Uterus (tissue), 2 donors: ENCODE data around the gene RAD9A.

Source experiments
- CTCF ChIP-seq, 4 experiments: fragments of 200-600 bp in 2 of 4; fragments of 450-650 bp in 2 of 4; sonication (generic) in 2 of 4; IDR thresholded peaks; one replicate each; pipeline ENCODE4 v1.5.1; 2016 to 2019; ENCODE audit warnings: antibody characterized with exemption in 4 of 4, mild to moderate bottlenecking in 2 of 4, moderate library complexity in 1 of 4
- POLR2A ChIP-seq, 2 donors: fragments of 450-650 bp; IDR thresholded peaks; one replicate each; pipeline ENCODE4 v1.6.1; 2016; ENCODE audit warnings: antibody characterized with exemption in 2 of 2, mild to moderate bottlenecking in 1 of 2, moderate library complexity in 1 of 2

- TF ChIP-seq CTCF (IDR thresholded peaks at IDR 0.05) = no peak
- no peak for TF ChIP-seq POLR2A (IDR thresholded peaks at IDR 0.05)
Measured at GRCh38 chr11:67445515-67445914, 53.7 kb downstream of the RAD9A start.
